Esophagus muscularis mucosa (tissue), 4 donors: ENCODE data around the gene TMEM185A.

Experiments
- EP300 ChIP-seq: sonication (generic); formaldehyde crosslinking; IDR thresholded peaks from one replicate; pipeline ENCODE4 v1.6.1; 2017; ENCODE audit warnings: antibody characterized with exemption
- POLR2A ChIP-seq: fragments of 450-650 bp; IDR thresholded peaks from one replicate; pipeline ENCODE4 v1.6.1; 2017; ENCODE audit warnings: antibody characterized with exemption, moderate library complexity, mild to moderate bottlenecking, low read depth
- POLR2AphosphoS5 ChIP-seq, 2 donors: sonication (generic); formaldehyde crosslinking; IDR thresholded peaks; one replicate each; pipeline ENCODE4 v1.6.1; 2017; ENCODE audit warnings: antibody characterized with exemption in 2 of 2
- TF ChIP-seq, protein P1 (sequence below), 3 experiments: fragments of 200-600 bp in 2 of 3; fragments of 450-650 bp in 1 of 3; sonication (generic) in 2 of 3; IDR thresholded peaks; one replicate each; pipeline ENCODE4 v1.5.1; 2017 to 2019; ENCODE audit warnings: antibody characterized with exemption in 3 of 3, mild to moderate bottlenecking in 2 of 3, moderate library complexity in 1 of 3

- TF ChIP-seq, protein P1, sequence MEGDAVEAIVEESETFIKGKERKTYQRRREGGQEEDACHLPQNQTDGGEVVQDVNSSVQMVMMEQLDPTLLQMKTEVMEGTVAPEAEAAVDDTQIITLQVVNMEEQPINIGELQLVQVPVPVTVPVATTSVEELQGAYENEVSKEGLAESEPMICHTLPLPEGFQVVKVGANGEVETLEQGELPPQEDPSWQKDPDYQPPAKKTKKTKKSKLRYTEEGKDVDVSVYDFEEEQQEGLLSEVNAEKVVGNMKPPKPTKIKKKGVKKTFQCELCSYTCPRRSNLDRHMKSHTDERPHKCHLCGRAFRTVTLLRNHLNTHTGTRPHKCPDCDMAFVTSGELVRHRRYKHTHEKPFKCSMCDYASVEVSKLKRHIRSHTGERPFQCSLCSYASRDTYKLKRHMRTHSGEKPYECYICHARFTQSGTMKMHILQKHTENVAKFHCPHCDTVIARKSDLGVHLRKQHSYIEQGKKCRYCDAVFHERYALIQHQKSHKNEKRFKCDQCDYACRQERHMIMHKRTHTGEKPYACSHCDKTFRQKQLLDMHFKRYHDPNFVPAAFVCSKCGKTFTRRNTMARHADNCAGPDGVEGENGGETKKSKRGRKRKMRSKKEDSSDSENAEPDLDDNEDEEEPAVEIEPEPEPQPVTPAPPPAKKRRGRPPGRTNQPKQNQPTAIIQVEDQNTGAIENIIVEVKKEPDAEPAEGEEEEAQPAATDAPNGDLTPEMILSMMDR (IDR thresholded peaks at IDR 0.05), result no peak
- TF ChIP-seq POLR2AphosphoS5 (IDR thresholded peaks at IDR 0.05) (no peak), EP300 (no peak), POLR2A (no peak)
Measured at GRCh38 chrX:149648932-149649331, 17.3 kb upstream of the TMEM185A start.
